Germinal center (tissue), 1 donor: ENCODE results near the gene SNCB.
"Not testable (repeated sequence)": the region's sequence is repeated elsewhere in the genome, so short reads cannot be mapped to it uniquely, and the experiment has no call there.

ENCODE experiments used
- DNase-seq: peaks from one replicate; pipeline ENCODE4 v3.0.0; 2012; ENCODE audit warnings: mixed read lengths, low spot score

SNCB gene

GRCh38 chr5:176621661-176622079 lies 8.7 kb downstream of the SNCB start:
- DNase-seq = no peak

DNA sequence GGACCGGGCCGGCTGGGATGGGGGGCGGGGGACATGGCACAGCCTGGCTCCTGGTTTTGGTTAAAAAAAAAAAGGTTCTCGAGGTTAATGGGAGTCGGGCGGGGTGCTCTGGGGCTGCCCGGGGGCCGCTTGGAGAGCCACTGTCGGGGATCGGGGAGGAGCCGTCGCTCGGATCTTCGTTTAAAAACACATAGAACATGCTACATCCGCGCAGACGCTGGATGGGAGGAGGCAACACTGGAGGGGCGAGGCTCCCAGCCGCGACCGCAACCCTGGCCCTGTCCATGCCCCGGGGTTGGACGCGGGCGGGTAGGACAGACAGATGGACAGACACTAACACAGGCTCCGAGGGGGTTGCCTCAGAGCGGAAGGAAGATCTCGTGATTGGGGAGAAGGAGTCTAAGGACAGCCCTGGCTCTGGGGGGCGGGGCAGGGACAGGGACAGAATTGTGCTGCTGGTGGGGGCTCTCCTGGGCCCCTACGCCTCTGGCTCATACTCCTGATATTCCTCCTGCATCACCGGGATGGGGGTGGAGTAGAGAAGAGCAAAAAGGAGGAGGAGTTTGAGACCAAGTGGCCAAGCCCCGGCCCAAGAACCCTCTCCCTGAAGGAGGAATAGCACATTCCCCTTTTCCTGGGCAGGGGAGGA lies 9.9 kb downstream of the SNCB start:
- DNase-seq = no peak

DNA sequence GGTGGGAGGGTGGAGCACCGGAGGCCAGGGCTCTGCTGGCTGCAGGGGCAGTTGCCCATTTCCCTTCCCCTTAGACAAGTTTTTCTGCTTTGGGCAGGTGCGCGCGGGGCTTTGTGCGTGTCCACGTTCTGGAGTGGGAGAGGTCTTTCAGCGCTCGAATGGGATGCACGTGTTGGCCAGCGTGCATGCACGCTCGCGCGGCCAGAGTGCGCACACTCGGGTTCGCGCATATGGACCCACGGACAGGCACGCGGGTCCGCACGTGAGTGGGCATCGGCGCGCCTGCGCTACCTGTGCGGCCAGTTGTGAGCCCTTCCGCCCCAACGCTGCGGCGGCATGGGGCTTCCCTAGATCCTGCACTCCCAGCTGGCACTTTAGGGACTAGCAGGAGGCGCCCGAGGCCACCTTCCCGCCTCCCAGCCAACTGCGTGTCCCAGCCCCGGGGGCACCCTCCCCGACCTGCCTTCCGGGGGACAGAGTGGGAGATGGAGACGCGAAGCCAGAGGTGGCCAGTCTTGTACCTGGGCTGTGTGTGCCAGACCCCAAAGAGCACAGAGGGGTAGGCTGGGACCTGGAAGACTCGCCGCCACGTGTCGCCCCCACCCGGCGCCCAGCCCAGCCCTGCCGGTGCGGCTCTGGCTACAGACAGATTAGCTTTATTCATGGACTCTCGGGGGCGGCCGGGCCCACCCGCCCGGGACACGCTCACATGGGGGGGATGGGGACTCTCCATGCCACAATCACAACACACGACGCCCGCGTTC lies 10.6 kb downstream of the SNCB start:
- DNase-seq = no peak

DNA sequence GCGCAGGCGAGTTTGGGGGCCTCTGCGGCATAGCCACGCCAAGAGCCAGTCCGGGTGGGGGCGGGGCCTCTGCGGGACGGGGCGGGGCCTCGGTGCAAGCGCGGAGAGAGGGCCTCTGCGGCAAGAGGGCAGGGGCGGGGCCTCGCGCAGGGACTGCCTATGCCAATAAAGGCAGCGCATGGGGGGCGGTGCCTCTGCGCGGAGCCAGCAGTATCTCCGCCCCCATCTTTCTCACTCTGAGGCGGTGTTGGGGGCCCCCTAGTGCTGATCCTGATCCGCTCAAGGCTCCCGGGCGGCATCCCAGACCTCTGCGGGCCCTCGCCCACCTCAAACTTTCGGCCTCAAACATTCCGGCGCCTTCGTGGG lies 11.1 kb downstream of the SNCB start:
- DNase-seq = peak; percentile 91

DNA sequence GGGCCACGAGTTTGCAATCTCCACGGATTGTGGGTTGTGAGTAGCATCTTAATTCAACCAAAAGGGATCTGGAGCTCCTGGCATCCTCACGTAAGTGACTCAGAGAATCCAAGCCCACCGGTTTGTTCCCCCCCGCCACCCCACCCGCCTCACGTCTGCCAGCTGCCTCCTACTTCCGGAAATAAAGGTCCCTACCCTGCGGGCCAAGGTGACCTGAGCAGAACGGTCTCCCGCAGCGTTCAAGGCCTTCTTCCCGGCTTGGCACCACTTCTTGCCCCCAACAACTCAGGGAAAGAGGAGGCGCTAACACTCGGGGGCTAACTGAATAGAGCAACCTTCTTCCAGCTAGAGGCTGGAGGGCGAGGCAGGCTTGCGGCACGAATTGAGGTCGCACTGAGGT lies 11.6 kb downstream of the SNCB start:
- DNase-seq = no peak

DNA sequence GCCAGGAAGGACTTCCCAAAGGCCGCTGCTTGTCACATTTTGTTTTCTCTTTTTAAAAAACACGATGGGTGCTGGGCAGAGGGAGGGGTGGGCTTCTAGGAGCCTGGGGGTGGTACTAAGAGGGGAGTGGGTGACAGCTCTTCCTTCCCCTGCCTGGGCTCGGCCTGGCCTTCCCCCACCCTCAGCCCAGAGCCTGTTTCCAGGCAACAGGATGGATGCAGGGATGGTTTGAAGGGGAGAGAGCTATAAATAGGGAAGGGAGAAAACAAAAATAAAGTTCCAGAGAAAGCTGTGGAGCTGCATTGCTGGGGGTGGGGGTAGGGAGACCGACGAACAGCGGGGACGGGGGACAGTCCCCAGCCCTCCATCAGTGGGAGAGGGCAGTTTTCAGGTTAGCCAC lies 13.8 kb downstream of the SNCB start:
- DNase-seq = no peak

DNA sequence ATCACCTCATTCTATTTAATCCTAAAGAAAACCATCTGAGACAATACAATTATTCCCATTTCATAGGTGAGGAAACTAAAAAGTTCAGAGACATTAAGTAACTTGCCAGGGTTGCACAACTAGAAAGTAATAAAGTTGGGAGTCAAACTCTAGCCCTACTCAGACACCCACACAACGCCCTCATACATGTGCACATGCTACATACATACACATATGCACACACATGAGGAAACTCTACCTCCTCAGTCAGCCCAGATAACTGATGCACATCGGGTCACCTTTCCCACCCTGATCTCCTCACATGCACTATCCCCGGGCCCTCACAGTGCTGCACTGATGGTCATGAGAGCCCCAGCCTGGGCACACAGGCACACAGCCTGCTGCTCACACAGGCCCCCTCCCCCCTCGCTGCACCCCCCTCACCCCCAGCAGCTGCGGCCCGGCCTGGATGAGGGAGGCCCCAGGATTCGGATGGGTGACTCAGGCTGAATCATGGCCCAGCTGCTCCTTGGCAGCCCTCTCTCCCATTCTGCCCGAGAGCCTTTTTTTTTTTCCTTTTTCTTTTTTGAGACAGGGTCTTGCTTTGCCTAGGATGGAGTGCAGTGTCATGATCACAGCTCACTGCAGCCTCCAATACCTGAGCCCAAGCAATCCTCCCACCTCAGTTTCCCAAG lies 15.4 kb downstream of the SNCB start:
- no peak for DNase-seq

- DNase-seq = no peak
These were observed 17.5 kb downstream of the SNCB start for GRCh38 chr5:176612855-176613254.

GRCh38 chr5:176612008-176612407 lies 18.3 kb downstream of the SNCB start:
- DNase-seq = no peak

DNA sequence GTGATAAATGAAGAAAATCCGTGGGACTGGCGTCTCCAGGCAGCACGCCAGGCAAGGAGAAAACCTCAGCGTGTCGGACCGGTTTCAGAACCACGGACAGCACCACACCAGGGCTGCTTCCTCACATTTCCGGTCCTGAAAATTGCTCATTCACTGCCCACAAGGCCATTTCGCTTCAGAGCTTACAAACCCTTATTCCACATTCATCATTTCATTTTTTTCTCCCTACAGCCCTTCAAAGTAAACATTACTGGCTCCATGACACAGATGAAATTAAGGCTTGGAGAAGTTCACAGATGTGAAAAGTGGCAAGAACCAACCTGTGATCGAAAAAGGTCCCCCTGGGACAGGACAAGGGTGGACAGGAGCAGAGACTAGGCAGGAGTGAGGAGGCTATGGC lies 18.9 kb downstream of the SNCB start:
- DNase-seq = peak; percentile 47

GRCh38 chr5:176610435-176610773 lies 19.9 kb downstream of the SNCB start:
- DNase-seq = no peak

GRCh38 chr5:176609724-176610434 lies 20.5 kb downstream of the SNCB start, which contains the start of gene GPRIN1:
TSS of gene GPRIN1 (minus strand) at chr5:176610156. CDS start at chr5:176599834, 10,322 bp downstream.
- DNase-seq = peak; percentile 88

- DNase-seq = no peak
These were observed 21.2 kb downstream of the SNCB start for GRCh38 chr5:176608937-176609723.

DNA sequence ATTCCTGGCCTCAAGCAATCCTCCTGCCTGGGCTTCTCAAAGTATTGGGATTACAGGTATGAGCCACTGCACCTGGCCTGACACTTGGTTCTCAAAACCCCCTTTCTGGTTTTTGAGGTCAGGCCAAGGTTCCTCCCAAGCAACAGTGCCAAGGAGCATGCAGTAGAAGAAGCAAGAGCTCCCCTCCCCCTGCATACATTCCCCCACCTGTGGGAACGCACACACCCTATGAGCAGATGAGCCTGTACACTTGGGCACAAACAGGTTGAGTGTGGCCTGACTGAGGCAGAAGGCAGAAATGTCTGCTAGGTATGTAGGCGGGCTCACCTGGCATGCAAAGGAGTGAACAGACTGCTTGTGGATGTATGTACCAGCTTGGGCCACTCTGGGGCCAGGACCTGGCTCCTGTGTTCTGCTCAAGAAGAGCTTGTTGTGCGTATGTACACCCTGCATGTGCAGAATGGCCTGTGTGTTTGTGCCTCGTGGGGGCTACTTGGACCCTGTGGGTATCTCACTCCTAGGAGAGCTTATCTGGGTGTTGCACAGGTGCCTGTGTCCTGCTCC lies 22.1 kb downstream of the SNCB start:
- no peak for DNase-seq

DNA sequence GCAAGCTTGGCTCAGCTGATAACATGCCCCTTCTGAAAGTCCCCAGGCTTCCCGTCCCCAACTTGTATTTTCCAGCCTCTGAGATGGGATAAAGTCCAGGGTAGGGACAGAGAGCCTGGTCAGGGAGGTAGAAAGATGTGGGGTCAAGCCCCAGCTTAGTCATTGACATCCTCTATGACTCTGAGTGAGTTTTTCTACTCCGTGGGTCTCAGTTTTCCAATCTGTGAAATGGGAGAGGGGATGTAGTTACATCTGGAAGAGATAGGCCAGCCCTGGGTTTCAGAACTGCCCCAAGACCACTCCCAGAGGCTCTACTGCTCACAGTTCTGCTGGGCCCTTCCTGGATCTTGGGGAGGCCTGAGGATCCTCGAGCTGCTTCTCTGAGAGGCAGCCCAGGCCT lies 23.5 kb downstream of the SNCB start:
- no peak for DNase-seq

GRCh38 chr5:176606032-176606431 lies 24.3 kb downstream of the SNCB start:
- DNase-seq = no peak

- no peak for DNase-seq
These were observed 27.2 kb downstream of the SNCB start for GRCh38 chr5:176603091-176603490.

GRCh38 chr5:176601901-176602482 lies 28.3 kb downstream of the SNCB start:
- DNase-seq = no peak

- not testable (repeated sequence) for DNase-seq
These were observed 30.4 kb downstream of the SNCB start for GRCh38 chr5:176599749-176600430.
